HepG2 (cell line): Measurements from ENCODE around the gene MRPL58. TPM values are rescaled to one million over a fixed set of nuclear protein-coding genes. Genes with fewer than 3 reads are reported as not detected.
A peak's percentile ranks its signal among the peaks of the same experiment; 100 is the strongest.

Source experiments
- BCL3 ChIP-seq: sonication (generic); formaldehyde crosslinking; IDR thresholded peaks from 2 replicates; pipeline ENCODE4 v1.5.1; 2020; ENCODE audit warnings: mild to moderate bottlenecking, missing genetic modification reagents, moderate library complexity
- CEBPZ ChIP-seq: IDR thresholded peaks from 2 replicates; pipeline ENCODE4 v1.6.1; 2012; ENCODE audit warnings: low read length, improper control_type of control experiment
- DBP ChIP-seq: sonication (generic); formaldehyde crosslinking; IDR thresholded peaks from 2 replicates; pipeline ENCODE4 v1.4.0; 2020; ENCODE audit warnings: missing genetic modification reagents; ENCODE audit errors: not compliant biosample characterization
- FOXO4 ChIP-seq: sonication (generic); formaldehyde crosslinking; conservative IDR thresholded peaks from 2 replicates; pipeline ENCODE4 v1.8.1; 2023; ENCODE audit warnings: missing genetic modification reagents
- HOXA5 ChIP-seq: sonication (generic); formaldehyde crosslinking; IDR thresholded peaks from 2 replicates; pipeline ENCODE4 v1.4.0; 2020; ENCODE audit warnings: missing genetic modification reagents
- IRF2 ChIP-seq: IDR thresholded peaks from 2 replicates; pipeline ENCODE4 v1.6.1; 2018; ENCODE audit warnings: missing genetic modification reagents, missing compliant biosample characterization
- NRL ChIP-seq: sonication (generic); formaldehyde crosslinking; IDR thresholded peaks from 2 replicates; pipeline ENCODE4 v1.5.0; 2020; ENCODE audit warnings: missing genetic modification reagents, mild to moderate bottlenecking, moderate library complexity, borderline replicate concordance
- POLR2G ChIP-seq: fragments of 200-400 bp; formaldehyde crosslinking; IDR thresholded peaks from 2 replicates; pipeline ENCODE4 v1.6.1; 2018; ENCODE audit warnings: mild to moderate bottlenecking, low read depth, low read length, moderate library complexity
- PRDM15 ChIP-seq: sonication (generic); formaldehyde crosslinking; IDR thresholded peaks from 2 replicates; pipeline ENCODE4 v1.4.0; 2020; ENCODE audit warnings: missing genetic modification reagents
- ZBTB43 ChIP-seq: sonication (generic); formaldehyde crosslinking; conservative IDR thresholded peaks from 2 replicates; pipeline ENCODE4 v1.4.0; 2020; ENCODE audit warnings: missing genetic modification reagents
- ZNF562 ChIP-seq: sonication (generic); formaldehyde crosslinking; IDR thresholded peaks from 2 replicates; pipeline ENCODE4 v1.8.0; 2022; ENCODE audit warnings: missing genetic modification reagents, borderline replicate concordance
- ZNF770 ChIP-seq: sonication (generic); formaldehyde crosslinking; IDR thresholded peaks from 2 replicates; pipeline ENCODE4 v1.5.0; 2020; ENCODE audit warnings: mild to moderate bottlenecking, missing genetic modification reagents
- polyA plus RNA-seq, 8 experiments: library from polyadenylated mRNA; depleted of rRNA in 3 of 8; stranded (reverse) in 7 of 8; unstranded in 1 of 8; fragments of >200 nt; fragmentation: Illumina TruSeq in 4 of 8; extraction: Trizol in 4 of 8; gene quantifications; 2 replicates each; pipeline versions ENCODE4 v1.2.1 to v1.2.3, GENCODE V29; 2011 to 2016; ENCODE audit warnings: low read depth in 4 of 8, missing spikeins in 1 of 8, mixed read lengths in 1 of 8; ENCODE audit not compliant: insufficient read depth in 1 of 8
- total RNA-seq, 5 experiments: library from RNA; depleted of rRNA; stranded (reverse); fragments of >200 nt; fragmentation: Illumina TruSeq; extraction: Trizol; gene quantifications; 2 replicates each; pipeline ENCODE4 v1.2.3, GENCODE V29; 2016; ENCODE audit warnings: low read depth in 1 of 5

Gene MRPL58
- total and polyA plus RNA-seq, 2 of the 13 experiments (the other 11 are each of a cell fraction or from before 2014, with no cell fraction given) = 44.9 to 68.9 TPM

GRCh38 chr17:74987418-74987908 lies 25.0 kb upstream of the MRPL58 start, which contains the start of gene CDR2L (continued):
- TF ChIP-seq ZNF562 (CRISPR knock-in tag) (no peak), PRDM15 (CRISPR knock-in tag) (no peak), DBP (CRISPR knock-in tag) (no peak), IRF2 (CRISPR knock-in tag) (0 out of 2 replicates have a peak, but pooled peaks have one; percentile 36), HOXA5 (CRISPR knock-in tag) (0 out of 2 replicates have a peak, but pooled peaks have one; percentile 22), BCL3 (CRISPR knock-in tag) (no peak; the same call in 1 of the 2 replicates), NRL (CRISPR knock-in tag) (no peak), ZBTB43 (CRISPR knock-in tag) (no peak), CEBPZ (no peak), ZNF770 (CRISPR knock-in tag) (peak; percentile 11; the same call in 1 of the 2 replicates), POLR2G (peak; percentile 65), FOXO4 (CRISPR knock-in tag) (no peak)
